AG08395 (cell line): Measurements from ENCODE around the gene SSU72.
"Not testable (repeated sequence)": the region's sequence is repeated elsewhere in the genome, so short reads cannot be mapped to it uniquely, and the experiment has no call there.

ENCODE experiments used
- DNase-seq: peaks from one replicate; pipeline ENCODE4 v3.0.0; 2012; ENCODE audit warnings: mixed read lengths, low spot score

The SSU72 gene

GRCh38 chr1:1504777-1505365, 69.8 kb downstream of the SSU72 start:
- DNase-seq = peak; percentile 25

GRCh38 chr1:1495461-1495975, 79.1 kb downstream of the SSU72 start:
- DNase-seq = not testable (repeated sequence)

- not testable (repeated sequence) for DNase-seq
These were observed 80.4 kb downstream of the SSU72 start for GRCh38 chr1:1494311-1494710.
